ENCODE measurements around the gene LMX1B. TPM values are rescaled to one million over a fixed set of nuclear protein-coding genes. Genes with fewer than 3 reads are reported as not detected.

Gene LMX1B
- total RNA-seq, 1 experiment from 2014 or later, result 12.4 TPM

GRCh38 chr9:126708178-126708577 is 94.5 kb downstream of the LMX1B start (continued):
- no peak for TF ChIP-seq JUN (CRISPR knock-in tag; IDR thresholded peaks at IDR 0.05)
- no peak for TF ChIP-seq ZNF281 (CRISPR knock-in tag; IDR thresholded peaks at IDR 0.05)
- TF ChIP-seq IRF2 (CRISPR knock-in tag; IDR thresholded peaks at IDR 0.05; ENCODE audit: borderline replicate concordance, low read depth), result no peak
- TF ChIP-seq HMGA2 (CRISPR knock-in tag; IDR thresholded peaks at IDR 0.05), result no peak
- no peak for TF ChIP-seq ATF3 (CRISPR knock-in tag; conservative IDR thresholded peaks at IDR 0.05)
- TF ChIP-seq FOXJ3 (CRISPR knock-in tag; IDR thresholded peaks at IDR 0.05; ENCODE audit: borderline replicate concordance), result no peak
- no peak for TF ChIP-seq ZNF416 (CRISPR knock-in tag; IDR thresholded peaks at IDR 0.05)
- no peak for TF ChIP-seq RORB (CRISPR knock-in tag; IDR thresholded peaks at IDR 0.05)

- CTCF ChIA-PET, result interaction anchor here (8.3 to 16.1 kb wide), 2 partner anchors 34 to 72 kb away, joined by 112 to 734 read pairs; no protein-coding TSS in a partner anchor
- Mint-ChIP-seq H3K4me3 (no peak overlapping the region), H3K9me3 (no peaks in the 10 kb centered on the region), H3K4me1 (peaks cover 17% of the 10 kb centered on the region), H3K36me3 (no peaks in the 10 kb centered on the region), H3K27ac (no peak overlapping the region), H3K27me3 (ENCODE audit: low read depth) (peaks cover 40% of the 10 kb centered on the region)
- ATAC-seq (no peak), DNase-seq (ENCODE audit: low spot score) (no peak)
- no peak for TF ChIP-seq CBFB (CRISPR knock-in tag; IDR thresholded peaks at IDR 0.05; ENCODE audit: low read depth)
- TF ChIP-seq TP53 (CRISPR knock-in tag; IDR thresholded peaks at IDR 0.05), result no peak
- no peak for TF ChIP-seq ZNF138 (CRISPR knock-in tag; conservative IDR thresholded peaks at IDR 0.05)
- no peak for TF ChIP-seq AR (CRISPR knock-in tag; IDR thresholded peaks at IDR 0.05)
- TF ChIP-seq AFF4 (CRISPR knock-in tag; IDR thresholded peaks at IDR 0.05; ENCODE audit: borderline replicate concordance), result no peak
- TF ChIP-seq STAT6 (CRISPR knock-in tag; conservative IDR thresholded peaks at IDR 0.05; ENCODE audit: low read depth), result no peak
- POLR2A ChIA-PET, result no interaction called here
These were observed 95.5 kb downstream of the LMX1B start for GRCh38 chr9:126709241-126709640.

Measured in WTC11 (cell line).